GM10847 (cell line): ENCODE results near the gene IFNL4.
"Not testable (repeated sequence)": the region's sequence is repeated elsewhere in the genome, so short reads cannot be mapped to it uniquely, and the experiment has no call there.

Experiments used
- POLR2A ChIP-seq: IDR thresholded peaks from 2 replicates; pipeline ENCODE4 v1.6.1; 2011; ENCODE audit not compliant: insufficient read length; ENCODE audit errors: extremely low read depth

IFNL4 gene

DNA sequence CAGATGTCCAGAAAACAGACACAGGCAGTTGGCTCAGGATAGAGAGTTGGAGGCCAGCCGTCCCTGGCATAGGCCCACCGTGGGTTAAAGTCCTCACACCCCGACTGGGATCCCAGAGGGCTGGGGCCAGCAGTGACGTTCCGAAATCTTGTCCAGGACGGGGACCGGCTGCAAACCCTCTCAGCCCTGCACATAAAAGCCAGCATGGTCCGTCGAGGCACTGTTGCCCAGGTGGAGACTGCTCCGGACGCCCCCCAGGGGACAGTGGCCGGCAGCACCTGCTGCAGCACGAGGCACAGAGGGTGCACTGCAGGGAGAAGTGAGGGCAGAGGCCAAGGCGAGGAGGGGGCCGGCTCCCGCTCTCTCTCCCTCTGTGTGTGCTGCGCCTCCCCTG, 15.3 kb upstream of the IFNL4 start:
- TF ChIP-seq POLR2A = no peak

DNA sequence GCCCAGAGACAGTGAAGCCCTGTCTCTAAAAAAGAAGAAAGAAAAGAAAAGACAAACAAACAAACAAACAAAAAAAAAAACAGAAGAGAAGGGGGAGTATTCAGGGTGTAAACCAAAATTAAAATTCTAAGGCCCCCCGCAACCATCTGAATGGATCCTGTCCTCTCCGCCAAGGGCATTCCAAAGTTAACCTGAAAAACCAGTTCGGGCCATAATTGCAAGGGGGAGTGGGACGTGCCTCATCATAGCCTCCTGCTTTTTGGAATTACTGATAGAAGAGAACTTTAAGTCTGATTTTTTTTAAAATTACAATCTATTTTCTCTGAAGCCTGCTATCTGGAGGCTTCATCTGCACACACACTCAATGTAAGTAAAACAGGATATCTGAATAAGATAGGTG, 13.8 kb upstream of the IFNL4 start:
- no peak for TF ChIP-seq POLR2A

DNA sequence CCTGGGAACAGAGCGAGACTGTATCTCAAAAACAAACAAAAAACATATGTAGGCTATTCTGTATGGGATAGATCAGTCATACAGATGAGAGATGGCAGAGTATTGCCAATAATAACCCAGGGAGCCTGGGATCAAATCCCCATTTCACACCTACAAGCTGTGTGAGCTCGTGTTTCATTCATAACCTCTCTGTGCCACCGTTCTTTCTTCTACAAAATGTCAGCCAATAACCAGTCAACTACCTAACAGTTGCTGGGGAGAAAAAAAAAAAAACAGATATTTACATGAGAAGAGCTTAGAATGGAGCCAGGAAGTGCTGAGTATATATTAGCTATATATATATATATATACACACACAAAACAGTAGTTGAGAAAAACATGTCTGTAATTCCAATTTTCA, 13.0 kb upstream of the IFNL4 start:
- no peak for TF ChIP-seq POLR2A

DNA sequence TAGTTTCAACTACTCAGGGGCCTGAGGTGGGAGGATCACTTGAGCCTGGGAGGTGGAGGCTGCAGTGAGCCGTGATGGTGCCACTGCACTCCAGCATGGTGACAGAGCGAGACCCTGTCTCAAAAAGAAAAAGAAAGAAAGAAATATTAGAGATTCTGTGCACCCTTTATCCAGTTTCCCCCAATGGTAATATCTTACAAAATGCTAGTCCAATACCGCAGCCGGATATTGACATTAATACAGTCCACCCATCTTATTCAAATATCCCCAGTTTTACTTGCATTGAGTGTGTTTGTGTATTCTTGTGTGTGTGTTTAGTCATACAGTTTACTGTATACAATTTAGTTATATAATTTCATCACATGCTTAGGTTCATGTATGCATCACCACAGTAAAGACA, 8.6 kb upstream of the IFNL4 start:
- TF ChIP-seq POLR2A = no peak

DNA sequence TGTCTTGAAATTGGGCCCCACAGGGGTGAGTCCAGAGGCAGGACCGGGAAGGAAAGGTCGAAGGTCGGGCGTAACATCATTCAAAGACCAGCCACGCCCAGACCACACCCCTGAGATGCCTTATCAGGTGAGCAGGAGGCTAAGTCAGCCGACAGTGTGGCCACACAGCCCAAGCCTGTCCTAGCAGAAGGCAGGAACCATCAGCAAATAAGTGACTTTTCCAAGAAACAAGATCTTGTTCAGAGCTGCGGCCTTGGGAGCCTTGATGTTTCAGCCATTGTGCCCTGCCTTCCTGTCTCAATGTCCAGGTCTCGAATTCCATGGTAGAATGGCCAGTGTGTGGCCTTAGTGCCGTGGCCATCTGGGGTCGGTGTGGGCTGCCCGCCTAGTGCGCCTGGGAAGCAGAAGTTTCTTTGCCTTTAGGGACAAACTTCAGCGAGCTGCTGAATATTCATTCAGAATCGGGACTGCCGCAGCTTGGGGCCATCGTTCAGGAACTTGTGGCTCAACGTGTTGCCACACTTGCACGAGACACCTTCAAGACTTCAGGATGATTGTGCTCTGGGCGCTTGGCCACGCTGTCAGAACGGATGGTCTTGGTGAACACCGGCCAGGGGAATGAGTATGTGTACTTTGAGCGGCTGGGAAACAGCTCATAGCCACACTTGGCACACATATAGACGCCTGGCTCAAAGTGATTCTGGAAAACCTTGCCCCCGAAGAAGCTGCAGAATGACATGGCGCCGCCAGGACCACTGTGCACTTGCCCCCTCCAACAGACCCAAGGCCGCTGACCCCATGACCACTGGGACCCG, 6.1 kb upstream of the IFNL4 start:
- TF ChIP-seq POLR2A = no peak

DNA sequence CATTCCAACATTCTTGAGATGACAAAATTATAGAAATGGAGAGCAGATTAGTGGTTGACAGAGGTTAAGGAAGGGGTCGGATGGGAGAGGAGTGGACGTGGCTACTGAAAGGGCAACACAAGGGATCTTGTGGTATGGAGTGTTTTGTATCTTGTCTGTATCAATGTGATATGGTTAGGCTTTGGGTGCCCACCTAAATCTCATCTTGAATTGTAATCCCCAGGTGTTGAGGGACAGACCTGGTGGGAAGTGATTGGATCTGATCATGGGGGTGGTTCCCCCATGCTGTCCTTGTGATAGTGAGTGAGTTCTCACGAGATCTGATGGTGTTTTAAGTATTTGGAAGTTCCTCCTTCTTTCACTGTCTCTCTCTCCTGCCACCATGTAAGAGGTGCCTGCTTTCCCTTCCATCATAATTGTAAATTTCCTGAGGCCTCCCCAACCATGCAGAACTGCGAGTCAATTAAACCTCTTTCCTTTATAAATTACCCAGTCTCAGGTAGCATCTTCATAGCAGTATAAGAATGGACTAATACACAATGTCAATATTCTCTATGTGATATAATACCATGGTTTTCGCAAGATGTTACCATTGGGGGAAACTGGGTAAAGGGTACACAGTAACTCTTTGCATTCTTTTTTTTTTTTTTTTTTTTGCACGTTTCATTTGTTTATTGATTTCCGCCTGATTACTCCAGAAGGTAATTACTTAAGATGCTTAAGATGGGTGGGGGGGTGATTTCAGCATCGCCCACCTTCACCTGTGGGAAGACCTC, 4.9 kb upstream of the IFNL4 start:
- no peak for TF ChIP-seq POLR2A

DNA sequence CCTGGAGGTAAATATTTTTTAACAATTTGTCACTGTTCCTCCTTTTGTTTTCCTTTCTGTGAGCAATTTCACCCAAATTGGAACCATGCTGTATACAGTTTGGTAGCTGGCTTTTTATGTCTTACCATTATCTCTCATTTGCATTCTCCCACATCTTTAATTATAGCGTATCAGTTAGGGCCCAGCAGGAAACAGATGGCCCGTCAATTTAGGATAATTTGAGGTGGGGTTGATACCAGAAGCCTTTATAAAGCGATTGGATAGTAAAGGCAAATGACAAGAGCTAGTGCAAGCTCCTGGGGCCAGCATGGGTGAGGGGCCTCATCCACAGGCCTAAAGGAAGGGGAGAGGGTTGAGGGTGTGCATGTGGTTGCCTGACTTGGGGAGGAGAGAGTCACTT, 3.8 kb upstream of the IFNL4 start:
- no peak for TF ChIP-seq POLR2A

DNA sequence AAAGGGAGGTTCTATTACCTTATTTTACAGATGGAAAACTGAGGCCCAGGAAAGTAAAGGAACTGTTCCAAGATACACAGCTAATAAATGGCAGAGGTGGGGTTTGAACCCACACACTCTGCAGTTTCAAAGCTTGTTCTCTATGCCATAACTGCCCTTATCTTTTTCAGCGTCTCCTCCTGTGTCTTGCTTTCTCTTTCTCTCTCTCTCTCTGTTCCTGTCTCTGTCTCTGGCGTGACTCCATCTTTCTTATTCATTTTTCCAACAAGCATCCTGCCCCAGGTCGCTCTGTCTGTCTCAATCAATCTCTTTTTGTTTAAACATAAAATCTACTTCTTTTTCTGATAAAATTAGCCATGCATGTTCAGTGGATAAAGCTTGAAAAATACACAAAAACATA, 3.2 kb upstream of the IFNL4 start:
- no peak for TF ChIP-seq POLR2A

DNA sequence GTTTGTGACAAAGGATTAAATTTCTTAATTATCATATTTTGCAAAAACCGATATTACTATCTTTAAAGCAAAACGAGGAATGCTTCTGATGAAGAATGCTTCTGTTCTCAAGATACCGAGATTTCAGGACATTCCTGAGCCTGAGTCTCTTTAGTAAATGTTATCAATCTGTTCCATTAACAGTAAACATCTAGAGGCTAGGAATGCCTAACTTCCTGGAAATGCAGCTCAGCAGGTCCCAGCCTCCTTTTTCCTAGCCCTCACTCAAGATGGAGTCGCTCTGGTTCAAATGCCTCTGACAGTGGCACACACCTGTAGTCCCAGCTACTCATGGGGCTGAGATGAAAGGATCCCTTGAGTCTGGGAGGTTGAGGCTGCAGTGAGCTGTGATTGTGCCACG, 2.4 kb upstream of the IFNL4 start:
- no peak for TF ChIP-seq POLR2A

DNA sequence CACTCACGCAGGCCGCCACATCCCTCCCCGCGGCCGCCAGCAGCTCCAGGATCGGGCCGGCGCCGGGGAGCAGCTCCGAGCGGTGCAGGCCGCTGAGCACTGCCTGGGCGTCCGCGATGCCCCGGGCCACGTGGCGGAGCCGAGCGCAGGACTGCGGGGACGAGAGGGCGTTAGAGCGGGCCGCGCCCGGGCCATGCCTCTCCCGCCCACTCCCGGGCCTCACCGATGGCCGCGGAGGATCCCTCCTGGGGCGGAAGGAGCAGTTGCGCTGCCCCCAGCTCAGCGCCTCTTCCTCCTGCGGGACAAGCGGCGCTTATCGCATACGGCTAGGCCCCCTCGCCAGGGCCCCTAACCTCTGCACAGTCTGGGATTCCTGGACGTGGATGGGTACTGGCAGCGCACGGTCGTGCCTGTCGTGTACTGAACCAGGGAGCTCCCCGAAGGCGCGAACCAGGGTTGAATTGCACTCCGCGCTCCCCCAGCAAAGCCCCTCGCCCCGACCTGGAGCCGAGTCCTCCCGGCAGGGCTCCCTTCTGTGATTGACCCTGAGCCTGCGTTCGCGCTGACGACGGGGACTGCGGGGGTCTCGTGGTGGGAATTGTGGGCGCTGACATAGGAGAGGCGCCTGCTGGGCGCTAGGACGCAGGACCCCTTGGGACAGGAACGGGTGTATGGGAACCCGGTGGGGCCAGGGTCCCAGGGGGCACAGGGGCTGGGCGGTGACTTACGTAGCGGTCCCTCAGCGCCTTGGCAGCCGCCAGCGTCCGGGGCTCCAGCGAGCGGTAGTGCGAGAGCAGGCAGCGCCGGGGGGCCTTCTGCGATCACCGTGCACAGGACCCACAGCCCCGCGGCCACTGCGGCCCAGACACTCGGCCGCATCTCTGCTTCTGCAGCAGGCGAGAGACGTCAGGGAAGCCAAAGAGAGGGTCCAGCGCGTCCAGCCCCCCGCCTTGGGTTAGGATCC, 673 bp downstream of the IFNL4 start:
- TF ChIP-seq POLR2A = no peak

DNA sequence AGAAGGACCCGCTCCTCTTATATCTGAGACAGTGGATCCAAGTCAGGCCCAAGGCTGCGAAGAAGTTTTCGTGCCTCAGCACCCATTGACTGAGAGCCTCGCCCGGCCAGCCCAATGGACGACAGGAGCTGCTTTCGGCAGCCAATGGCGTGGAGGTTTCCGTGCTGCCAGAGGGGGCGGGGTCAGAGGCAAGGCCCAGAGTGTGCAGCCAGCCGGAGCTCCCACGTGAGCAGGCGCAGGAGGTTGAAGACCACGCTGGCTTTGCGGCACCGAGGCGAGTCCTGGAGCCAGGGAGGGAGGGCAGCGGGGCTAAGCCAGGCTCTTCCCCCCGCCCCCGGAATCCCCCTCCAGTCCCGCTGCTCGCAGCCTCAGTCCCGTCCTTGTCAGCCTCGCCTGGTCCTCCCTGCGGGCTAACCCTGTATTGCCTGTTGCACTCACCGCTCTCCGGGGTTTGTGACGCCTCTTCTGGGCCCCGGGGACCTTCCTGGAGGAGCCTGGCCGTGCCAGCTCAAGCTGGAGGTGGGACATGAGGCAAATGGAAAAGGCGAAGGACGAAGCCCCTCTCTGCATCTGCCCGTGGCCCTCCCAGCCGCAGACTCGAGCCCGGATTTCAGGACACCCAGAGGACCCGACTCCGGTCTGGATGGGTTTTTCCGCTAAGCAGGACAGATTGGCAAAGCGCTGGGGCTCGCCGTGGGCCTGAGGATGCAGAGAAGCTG, 1.5 kb downstream of the IFNL4 start:
- no peak for TF ChIP-seq POLR2A

DNA sequence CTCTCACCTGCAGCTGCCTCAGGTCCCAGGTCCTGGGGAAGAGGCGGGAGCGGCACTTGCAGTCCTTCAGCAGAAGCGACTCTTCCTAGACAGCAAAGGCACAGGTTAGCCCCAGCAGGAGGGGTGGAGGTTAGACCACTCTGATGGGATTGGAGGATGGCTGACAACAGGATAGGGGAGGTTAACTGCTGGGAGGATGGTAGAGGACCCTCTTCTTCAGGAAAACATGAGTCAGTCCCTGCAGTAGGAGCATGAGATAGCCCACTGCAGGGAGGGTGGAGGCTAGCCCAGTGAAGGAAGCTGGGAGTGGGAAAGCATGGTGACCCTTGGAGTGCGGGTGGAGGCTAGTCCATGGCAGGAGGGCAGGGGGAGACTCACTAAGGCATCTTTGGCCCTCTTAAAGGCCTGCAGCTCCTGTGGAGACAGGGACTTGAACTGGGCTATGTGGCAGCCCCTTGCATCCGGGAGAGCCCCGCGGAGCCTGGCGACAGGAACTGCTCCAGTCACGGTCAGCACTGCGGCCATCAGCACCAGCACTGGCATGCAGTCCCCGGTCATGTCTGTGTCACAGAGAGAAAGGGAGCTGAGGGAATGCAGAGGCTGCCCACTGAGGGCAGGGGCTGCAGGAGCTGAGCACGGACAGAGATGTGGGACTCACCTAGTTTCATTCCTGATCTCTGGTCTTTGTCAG, 4.1 kb downstream of the IFNL4 start, which contains the start of gene IFNL3:
IFNL3 (minus strand) TSS at position 597 of the 691 bp plus-strand sequence; CDS start at position 558, 39 bp downstream.
- TF ChIP-seq POLR2A = not testable (repeated sequence)

DNA sequence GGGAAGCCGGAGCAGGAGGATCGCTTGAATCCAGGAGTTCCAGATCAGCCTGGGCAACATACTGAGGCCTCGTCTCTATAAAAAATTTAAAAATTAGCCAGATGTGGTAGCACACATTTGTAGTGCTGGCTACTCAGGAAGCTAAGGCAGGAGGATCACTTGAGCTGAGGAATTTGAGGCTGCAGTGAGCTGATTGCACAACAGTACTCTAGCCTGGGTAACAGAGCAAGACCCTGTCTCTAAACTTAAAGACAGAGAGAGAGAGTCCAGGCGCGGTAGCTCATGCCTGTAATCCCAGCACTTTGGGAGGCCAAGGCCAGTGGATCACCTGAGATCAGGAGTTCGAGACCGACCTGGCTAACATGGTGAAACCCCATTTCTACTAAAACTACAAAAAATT, 8.2 kb downstream of the IFNL4 start:
- no peak for TF ChIP-seq POLR2A

DNA sequence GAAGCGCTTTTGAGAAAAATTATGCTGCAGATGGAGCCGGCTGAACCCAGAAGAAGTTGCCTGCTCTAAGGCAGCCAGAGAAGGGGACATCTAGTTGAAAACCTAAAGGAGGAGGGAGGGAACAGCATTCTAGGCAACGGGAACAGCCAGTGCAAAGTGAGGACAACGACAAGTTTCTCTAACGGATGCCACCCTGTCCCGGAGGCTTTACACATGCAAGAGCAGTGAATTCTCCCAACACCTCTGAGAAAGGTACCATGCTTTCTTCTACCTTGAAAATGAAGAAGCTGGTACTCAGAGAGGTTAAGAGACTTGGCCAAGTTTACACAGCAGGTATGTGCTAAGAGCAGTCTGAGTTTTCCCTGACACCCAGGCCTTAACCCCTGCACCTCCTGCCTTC, 9.7 kb downstream of the IFNL4 start:
- TF ChIP-seq POLR2A = no peak
